Lower leg skin (tissue), 4 donors: ENCODE data around the gene CHID1. TPM values are rescaled to one million over a fixed set of nuclear protein-coding genes. Genes with fewer than 3 reads are reported as not detected.

Experiments used
- DNase-seq, 2 donors: peaks; one replicate each; pipeline ENCODE4 v3.0.0-alpha.2; 2019; ENCODE audit warnings: low spot score in 2 of 2
- H3K4me3 ChIP-seq: fragments of 200-600 bp; sonication (generic); 2 replicates; pipeline ENCODE4 v1.5.1; 2017; ENCODE audit warnings: mild to moderate bottlenecking, low read depth; ENCODE audit not compliant: poor library complexity, severe bottlenecking
- CTCF ChIP-seq, 3 donors: fragments of 450-650 bp; IDR thresholded peaks; one replicate each; pipeline ENCODE4 v1.5.1; 2016; ENCODE audit warnings: antibody characterized with exemption in 3 of 3, mild to moderate bottlenecking in 3 of 3, moderate library complexity in 2 of 3
- POLR2A ChIP-seq, 2 donors: fragments of 450-650 bp; IDR thresholded peaks; one replicate each; pipeline ENCODE4 v1.6.1; 2016 to 2017; ENCODE audit warnings: antibody characterized with exemption in 2 of 2, mild to moderate bottlenecking in 1 of 2, moderate library complexity in 1 of 2
- WGBS, 2 donors: methylation state at CpG; one replicate each; pipeline ENCODE4 v1.1.5; 2018; 5-methylcytosine and 5-hydroxymethylcytosine counted together
- intact Hi-C: fragments of 100-400 bp; cut with DNase I; formaldehyde crosslinking; loops from one replicate; pipeline ENCODE4 v1.15.0; 2023; ENCODE audit warnings: low total_unique reads
- total RNA-seq, 4 donors: library from RNA; depleted of rRNA; stranded (reverse); fragments of >200 nt; gene quantifications; one replicate each; pipeline ENCODE4 v1.1.0, GENCODE V29; 2016

Gene CHID1
- total RNA-seq, 4 donors from 2014 or later = 35.5 to 59.4 (median 50.7) TPM

DNA sequence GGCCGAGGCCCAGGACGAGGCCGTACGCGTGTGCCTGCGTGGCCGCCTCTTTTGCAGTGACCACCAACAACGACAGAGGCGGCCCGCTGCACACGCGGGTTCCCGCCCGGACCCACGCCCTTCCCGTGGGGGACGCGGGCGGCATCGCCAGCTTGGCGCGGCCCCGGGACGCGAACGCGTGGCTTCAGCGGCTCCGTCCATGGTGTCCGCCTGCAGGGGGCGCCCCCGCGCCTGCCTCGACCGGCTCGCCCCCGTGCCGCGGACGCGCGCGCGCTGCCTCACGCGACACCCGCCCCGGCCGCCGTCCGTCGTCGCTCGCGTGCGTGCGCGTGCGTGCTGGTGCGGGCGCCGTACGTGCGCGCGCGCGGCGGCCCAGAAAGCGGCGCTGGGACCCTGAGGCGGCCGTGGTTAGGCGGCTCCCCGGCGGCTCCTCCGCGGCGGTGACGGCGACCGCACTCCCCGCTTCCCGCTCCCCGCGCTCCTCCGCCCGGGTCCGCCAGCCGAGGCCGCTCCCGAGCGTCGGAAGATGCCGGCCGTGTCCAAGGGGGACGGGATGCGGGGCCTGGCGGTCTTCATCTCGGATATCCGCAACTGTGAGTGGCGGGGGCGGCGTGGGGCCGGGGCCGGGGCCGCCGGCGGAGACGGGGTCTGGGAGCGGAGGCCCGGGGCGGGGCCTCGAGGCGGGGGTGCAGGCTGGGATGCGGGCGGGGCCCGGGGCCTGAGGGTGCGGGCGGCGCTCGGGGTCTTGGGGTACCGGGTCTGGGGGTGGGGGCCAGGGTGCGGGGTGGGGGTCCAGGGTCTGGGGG lies 15.1 kb upstream of the CHID1 start, which contains the start of gene AP2A2:
Gene AP2A2 (plus strand): TSS at position 375 of the 806 bp plus-strand sequence. CDS start 152 bp downstream, at position 527.
- WGBS, 2 donors = 2 to 3% methylated on average over 5 to 60 of the region's 124 CpGs
- peak within 1 kb of the TSS; percentile 89 for H3K4me3 ChIP-seq
- peak; percentile 74 to 96 for DNase-seq
- no peak for TF ChIP-seq CTCF (IDR thresholded peaks at IDR 0.05)
- no peak for TF ChIP-seq POLR2A (IDR thresholded peaks at IDR 0.05)
- intact Hi-C loops = no loop called here

- 58 to 71% methylated on average over 17 to 18 of the region's 28 CpGs for WGBS, 2 donors
- TF ChIP-seq POLR2A (IDR thresholded peaks at IDR 0.05) = no peak
- TF ChIP-seq CTCF (IDR thresholded peaks at IDR 0.05) = no peak
- H3K4me3 ChIP-seq = peak overlapping the region; percentile 2
- intact Hi-C loops = no loop called here
- DNase-seq = peak in 1 of 2 donors; percentile 92
Observed at GRCh38 chr11:925158-925495, 14.5 kb upstream of the CHID1 start.

DNA sequence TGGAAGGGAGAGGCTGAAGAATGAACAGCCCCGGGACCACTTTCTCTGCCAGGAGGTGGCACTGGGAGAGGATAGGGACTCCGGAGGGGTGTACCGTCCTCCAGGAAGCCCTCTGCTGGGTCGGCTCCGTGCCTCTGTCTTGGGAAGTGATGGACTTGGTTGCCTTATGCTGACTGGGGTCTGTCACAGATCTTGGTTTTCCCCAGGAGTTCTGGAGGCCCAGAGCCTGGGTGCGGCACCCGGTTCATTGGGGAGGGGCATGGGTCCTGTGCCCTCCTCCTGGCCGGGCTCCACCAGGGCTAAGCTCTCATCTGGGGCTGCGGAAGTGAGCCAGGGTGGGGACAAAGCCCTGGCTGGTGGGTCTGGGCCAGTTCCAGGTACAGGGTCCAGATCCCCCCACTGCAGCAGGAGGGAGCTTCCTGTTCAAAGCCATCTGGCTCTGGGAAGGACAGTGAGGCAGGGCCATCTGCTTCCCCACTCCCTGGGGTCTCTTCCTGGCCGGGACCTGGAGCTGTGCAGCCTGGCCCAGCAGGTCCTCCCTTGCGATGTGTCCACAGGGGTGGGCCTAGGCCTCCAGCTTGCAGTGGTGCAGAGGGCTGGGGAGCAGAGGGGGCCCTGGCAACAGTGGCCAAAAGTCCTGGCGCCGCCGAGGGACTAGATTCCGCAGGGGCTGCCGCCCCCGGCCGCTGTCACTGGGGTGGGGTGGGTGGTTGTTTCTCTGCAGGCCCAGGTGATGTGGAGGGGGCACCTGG lies 14.0 kb upstream of the CHID1 start:
- TF ChIP-seq CTCF (IDR thresholded peaks at IDR 0.05) (no peak), POLR2A (IDR thresholded peaks at IDR 0.05) (no peak)
- H3K4me3 ChIP-seq = no peak overlapping the region
- intact Hi-C loops = loop anchor here (1.0 kb wide), 1 partner anchor 124 kb away; no protein-coding TSS in a partner anchor
- 34 to 70% methylated on average over 10 to 16 of the region's 18 CpGs for WGBS, 2 donors
- DNase-seq = peak in 1 of 2 donors; percentile 92

GRCh38 chr11:923691-924405 lies 13.2 kb upstream of the CHID1 start:
- intact Hi-C loops = loop anchor here (1.0 kb wide), 1 partner anchor 124 kb away; no protein-coding TSS in a partner anchor
- no peak for DNase-seq
- 79 to 83% methylated on average over 19 of the region's 19 CpGs for WGBS, 2 donors
- TF ChIP-seq CTCF (IDR thresholded peaks at IDR 0.05) (no peak), POLR2A (IDR thresholded peaks at IDR 0.05) (no peak)
- no peak overlapping the region for H3K4me3 ChIP-seq

GRCh38 chr11:921921-922678 lies 11.5 kb upstream of the CHID1 start:
- DNase-seq = no peak
- WGBS, 2 donors = 79 to 86% methylated on average over 8 to 13 of the region's 15 CpGs
- intact Hi-C loops = no loop called here
- no peak overlapping the region for H3K4me3 ChIP-seq
- TF ChIP-seq POLR2A (IDR thresholded peaks at IDR 0.05) (no peak), CTCF (IDR thresholded peaks at IDR 0.05) (no peak)
